HEK293 (cell line): Measurements from ENCODE around the gene KCNQ1.
A peak's percentile ranks its signal among the peaks of the same experiment; 100 is the strongest.

Source experiments
- CTCF ChIA-PET: fragments of 350-600 bp; formaldehyde crosslinking; extraction: SDS; loops from one replicate; lab custom pipeline; 2021; ENCODE audit warnings: antibody characterized with exemption; lab: Yijun Ruan, JAX
- POLR2A ChIA-PET: fragments of 300-600 bp; formaldehyde crosslinking; extraction: SDS; loops from one replicate; lab custom pipeline; 2020; ENCODE audit warnings: antibody characterized with exemption, inconsistent platforms; lab: Yijun Ruan, JAX
- H3K27ac ChIP-seq: fragments of 200-500 bp; sonication (Bioruptor generic); 2 replicates; pipeline ENCODE4 v1.5.1; 2014; ENCODE audit warnings: low read depth, low read length, control low read depth, inconsistent platforms; ENCODE audit errors: extremely low read depth
- H3K36me3 ChIP-seq, 2 experiments: fragments of 200-500 bp in 1 of 2; sonication (Bioruptor generic) in 1 of 2; 1 replicate in 1 of 2; 2 replicates in 1 of 2; pipeline ENCODE4 v1.5.1; 2014 to 2017; ENCODE audit warnings: inconsistent platforms in 2 of 2, low read length in 2 of 2; ENCODE audit not compliant: control insufficient read depth in 2 of 2, insufficient read depth in 1 of 2
- H3K4me1 ChIP-seq: fragments of 200-500 bp; sonication (Bioruptor generic); 2 replicates; pipeline ENCODE4 v1.5.1; 2014; ENCODE audit warnings: mild to moderate bottlenecking, low read length, inconsistent platforms; ENCODE audit not compliant: control insufficient read depth, insufficient read depth
- H3K4me3 ChIP-seq: 2 replicates; pipeline ENCODE4 v1.5.1; 2011; ENCODE audit warnings: low read depth, mild to moderate bottlenecking, control low read depth, low read length, moderate library complexity
- H3K9me3 ChIP-seq: fragments of 200-500 bp; sonication (Bioruptor generic); 2 replicates; pipeline ENCODE4 v1.5.1; 2014; ENCODE audit warnings: low read depth, low read length, inconsistent platforms; ENCODE audit not compliant: control insufficient read depth, insufficient read depth
- EGR2 ChIP-seq: fragments of 450-650 bp; formaldehyde crosslinking; IDR thresholded peaks from 2 replicates; pipeline ENCODE4 v1.5.1; 2016; ENCODE audit warnings: low read depth, missing biosample characterization, missing genetic modification characterization
- GLIS1 ChIP-seq: fragments of 450-650 bp; formaldehyde crosslinking; IDR thresholded peaks from 2 replicates; pipeline ENCODE4 v1.5.1; 2016; ENCODE audit warnings: missing biosample characterization, missing genetic modification characterization
- MYNN ChIP-seq: fragments of 450-650 bp; formaldehyde crosslinking; IDR thresholded peaks from 2 replicates; pipeline ENCODE4 v1.5.1; 2016; ENCODE audit warnings: missing biosample characterization, missing genetic modification characterization, borderline replicate concordance
- PRDM1 ChIP-seq: fragments of 450-650 bp; formaldehyde crosslinking; IDR thresholded peaks from 2 replicates; pipeline ENCODE4; 2016; ENCODE audit warnings: missing biosample characterization, missing genetic modification characterization
- SP3 ChIP-seq: fragments of 450-650 bp; formaldehyde crosslinking; IDR thresholded peaks from 2 replicates; pipeline ENCODE4 v1.5.1; 2016; ENCODE audit warnings: missing biosample characterization, missing genetic modification characterization
- ZBTB21 ChIP-seq: fragments of 450-650 bp; formaldehyde crosslinking; IDR thresholded peaks from 2 replicates; pipeline ENCODE4 v1.5.1; 2017; ENCODE audit warnings: missing biosample characterization, missing genetic modification characterization
- ZIC2 ChIP-seq: fragments of 450-650 bp; formaldehyde crosslinking; IDR thresholded peaks from 2 replicates; pipeline ENCODE4 v1.5.1; 2016; ENCODE audit warnings: missing biosample characterization, missing genetic modification characterization
- ZNF274 ChIP-seq, 2 experiments: fragments of 200-500 bp in 1 of 2; fragments of 450-650 bp in 1 of 2; sonication (Bioruptor generic) in 1 of 2; formaldehyde crosslinking in 1 of 2; IDR thresholded peaks; 2 replicates each; pipeline versions ENCODE4 v1.5.1 to v1.6.1; 2014 to 2016; ENCODE audit warnings: borderline replicate concordance in 1 of 2, inconsistent platforms in 1 of 2, low read length in 1 of 2, missing biosample characterization in 1 of 2, missing genetic modification characterization in 1 of 2
- ZNF311 ChIP-seq: fragments of 450-650 bp; formaldehyde crosslinking; IDR thresholded peaks from 2 replicates; pipeline ENCODE4 v1.5.1; 2017; ENCODE audit warnings: missing biosample characterization, missing genetic modification characterization, borderline replicate concordance
- ZNF654 ChIP-seq: fragments of 450-650 bp; formaldehyde crosslinking; IDR thresholded peaks from 2 replicates; pipeline ENCODE4 v1.5.1; 2016; ENCODE audit warnings: low read depth, missing biosample characterization, missing genetic modification characterization
- ZNF660 ChIP-seq: fragments of 450-650 bp; IDR thresholded peaks from 2 replicates; pipeline ENCODE4 v1.5.1; 2018; ENCODE audit warnings: missing biosample characterization, mild to moderate bottlenecking, missing genetic modification characterization
- ZNF776 ChIP-seq: fragments of 450-650 bp; formaldehyde crosslinking; IDR thresholded peaks from 2 replicates; pipeline ENCODE4 v1.5.0; 2017; ENCODE audit warnings: missing biosample characterization, missing genetic modification characterization, borderline replicate concordance
- ZNF837 ChIP-seq: fragments of 450-650 bp; formaldehyde crosslinking; IDR thresholded peaks from 2 replicates; pipeline ENCODE4 v1.5.1; 2016; ENCODE audit warnings: missing biosample characterization, missing genetic modification characterization
- TF ChIP-seq, protein P1 (sequence below): fragments of 450-650 bp; formaldehyde crosslinking; IDR thresholded peaks from 2 replicates; pipeline ENCODE4 v1.5.1; 2016; ENCODE audit warnings: missing biosample characterization, missing genetic modification characterization
- TF ChIP-seq, protein P2 (sequence below): fragments of 450-650 bp; IDR thresholded peaks from 2 replicates; pipeline ENCODE4 v1.5.1; 2018; ENCODE audit warnings: missing biosample characterization, mild to moderate bottlenecking, missing genetic modification characterization
- TF ChIP-seq, protein P3 (sequence below): fragments of 450-650 bp; formaldehyde crosslinking; IDR thresholded peaks from 2 replicates; pipeline ENCODE4 v1.5.1; 2016; ENCODE audit warnings: missing biosample characterization, missing genetic modification characterization
- TF ChIP-seq, protein P4 (sequence below): fragments of 450-650 bp; formaldehyde crosslinking; IDR thresholded peaks from 2 replicates; pipeline ENCODE4 v1.5.1; 2016; ENCODE audit warnings: missing biosample characterization, missing genetic modification characterization
- TF ChIP-seq, protein P5 (sequence below): fragments of 450-650 bp; formaldehyde crosslinking; conservative IDR thresholded peaks from 2 replicates; pipeline ENCODE4 v1.5.1; 2016; ENCODE audit warnings: low read depth, missing biosample characterization, missing genetic modification characterization

The KCNQ1 gene

DNA sequence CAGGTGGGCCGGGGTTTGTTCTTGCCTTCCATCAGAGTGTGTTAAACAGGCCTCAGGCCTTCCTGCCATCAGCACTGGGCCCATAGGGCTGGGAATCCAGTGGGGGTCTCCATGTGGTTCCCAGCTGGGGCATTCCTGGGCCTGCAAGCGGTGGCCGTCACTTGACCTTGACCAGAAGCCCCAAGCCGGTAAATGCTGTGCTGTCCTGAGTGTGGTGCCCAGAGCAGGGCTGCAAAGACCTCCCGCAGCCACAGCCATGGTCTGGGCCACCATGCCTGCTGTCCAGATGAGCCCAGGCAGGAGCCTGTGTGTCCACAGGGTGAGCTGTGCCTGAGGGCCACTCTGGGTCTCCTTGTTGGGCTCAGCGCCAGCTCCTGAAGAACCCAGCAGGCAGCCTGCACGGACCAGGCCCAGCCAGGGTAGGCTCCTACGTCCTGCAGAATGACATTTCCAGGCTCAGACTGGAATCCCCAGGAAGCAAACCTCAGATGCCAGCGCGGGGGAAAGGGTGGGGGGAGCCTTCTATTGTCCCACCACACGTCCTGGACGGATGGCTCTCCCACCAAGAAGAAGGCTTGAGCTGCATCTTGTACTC lies 137.6 kb downstream of the KCNQ1 start (continued):
- TF ChIP-seq, protein P1, sequence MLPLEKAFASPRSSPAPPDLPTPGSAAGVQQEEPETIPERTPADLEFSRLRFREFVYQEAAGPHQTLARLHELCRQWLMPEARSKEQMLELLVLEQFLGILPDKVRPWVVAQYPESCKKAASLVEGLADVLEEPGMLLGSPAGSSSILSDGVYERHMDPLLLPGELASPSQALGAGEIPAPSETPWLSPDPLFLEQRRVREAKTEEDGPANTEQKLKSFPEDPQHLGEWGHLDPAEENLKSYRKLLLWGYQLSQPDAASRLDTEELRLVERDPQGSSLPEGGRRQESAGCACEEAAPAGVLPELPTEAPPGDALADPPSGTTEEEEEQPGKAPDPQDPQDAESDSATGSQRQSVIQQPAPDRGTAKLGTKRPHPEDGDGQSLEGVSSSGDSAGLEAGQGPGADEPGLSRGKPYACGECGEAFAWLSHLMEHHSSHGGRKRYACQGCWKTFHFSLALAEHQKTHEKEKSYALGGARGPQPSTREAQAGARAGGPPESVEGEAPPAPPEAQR (tag by site-specific recombination), result no peak
- no peak for TF ChIP-seq PRDM1
- TF ChIP-seq, protein P2, sequence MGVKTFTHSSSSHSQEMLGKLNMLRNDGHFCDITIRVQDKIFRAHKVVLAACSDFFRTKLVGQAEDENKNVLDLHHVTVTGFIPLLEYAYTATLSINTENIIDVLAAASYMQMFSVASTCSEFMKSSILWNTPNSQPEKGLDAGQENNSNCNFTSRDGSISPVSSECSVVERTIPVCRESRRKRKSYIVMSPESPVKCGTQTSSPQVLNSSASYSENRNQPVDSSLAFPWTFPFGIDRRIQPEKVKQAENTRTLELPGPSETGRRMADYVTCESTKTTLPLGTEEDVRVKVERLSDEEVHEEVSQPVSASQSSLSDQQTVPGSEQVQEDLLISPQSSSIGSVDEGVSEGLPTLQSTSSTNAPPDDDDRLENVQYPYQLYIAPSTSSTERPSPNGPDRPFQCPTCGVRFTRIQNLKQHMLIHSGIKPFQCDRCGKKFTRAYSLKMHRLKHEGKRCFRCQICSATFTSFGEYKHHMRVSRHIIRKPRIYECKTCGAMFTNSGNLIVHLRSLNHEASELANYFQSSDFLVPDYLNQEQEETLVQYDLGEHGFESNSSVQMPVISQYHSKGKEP, result no peak
- TF ChIP-seq, all 188 proteins: peak for 0

DNA sequence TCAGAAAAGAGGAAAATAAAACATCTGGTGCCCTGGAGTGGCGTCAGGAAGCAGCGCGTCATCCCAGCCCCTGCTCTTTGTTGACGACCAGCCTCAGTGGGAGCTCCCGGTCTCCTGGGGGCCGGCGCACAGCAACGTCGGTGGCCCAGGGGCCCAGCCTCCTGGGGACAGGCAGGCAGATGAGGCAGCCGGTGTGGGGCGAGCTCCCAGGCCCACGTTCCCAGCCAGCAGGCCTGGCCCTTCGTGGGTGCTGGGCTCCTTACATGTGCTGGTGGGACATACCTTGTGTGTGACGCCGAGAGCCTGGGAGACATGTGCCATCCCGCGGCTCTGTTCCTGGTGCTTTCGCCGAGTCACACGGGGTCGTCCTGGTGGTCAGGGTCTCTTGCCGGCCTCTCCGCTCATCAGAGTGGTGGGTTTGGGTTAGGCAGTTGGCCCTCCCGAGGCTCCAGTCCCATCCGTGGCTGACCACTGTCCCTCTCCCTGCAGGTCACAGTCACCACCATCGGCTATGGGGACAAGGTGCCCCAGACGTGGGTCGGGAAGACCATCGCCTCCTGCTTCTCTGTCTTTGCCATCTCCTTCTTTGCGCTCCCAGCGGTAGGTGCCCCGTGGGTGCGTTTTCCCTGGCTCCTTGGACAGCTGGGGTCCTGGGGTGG lies 138.3 kb downstream of the KCNQ1 start:
- peak; percentile 75 for TF ChIP-seq ZIC2 (tag by site-specific recombination)
- TF ChIP-seq, protein P3, sequence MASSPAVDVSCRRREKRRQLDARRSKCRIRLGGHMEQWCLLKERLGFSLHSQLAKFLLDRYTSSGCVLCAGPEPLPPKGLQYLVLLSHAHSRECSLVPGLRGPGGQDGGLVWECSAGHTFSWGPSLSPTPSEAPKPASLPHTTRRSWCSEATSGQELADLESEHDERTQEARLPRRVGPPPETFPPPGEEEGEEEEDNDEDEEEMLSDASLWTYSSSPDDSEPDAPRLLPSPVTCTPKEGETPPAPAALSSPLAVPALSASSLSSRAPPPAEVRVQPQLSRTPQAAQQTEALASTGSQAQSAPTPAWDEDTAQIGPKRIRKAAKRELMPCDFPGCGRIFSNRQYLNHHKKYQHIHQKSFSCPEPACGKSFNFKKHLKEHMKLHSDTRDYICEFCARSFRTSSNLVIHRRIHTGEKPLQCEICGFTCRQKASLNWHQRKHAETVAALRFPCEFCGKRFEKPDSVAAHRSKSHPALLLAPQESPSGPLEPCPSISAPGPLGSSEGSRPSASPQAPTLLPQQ (tag by site-specific recombination), result no peak
- no peak for TF ChIP-seq ZNF311 (tag by site-specific recombination)
- peak; percentile 37; the same call in 1 of the 2 replicates for TF ChIP-seq GLIS1
- TF ChIP-seq ZNF274 (IDR thresholded peaks at IDR 0.05; ENCODE audit: low read length), result no peak
- TF ChIP-seq ZNF274 (tag by site-specific recombination; IDR thresholded peaks at IDR 0.05; ENCODE audit: borderline replicate concordance), result no peak
- no peak for TF ChIP-seq ZNF654 (tag by site-specific recombination)
- no peaks in the 10 kb centered on the region for H3K4me1 ChIP-seq
- H3K36me3 ChIP-seq, result no peaks in the 10 kb centered on the region
- CTCF ChIA-PET, result no interaction called here
- no peak overlapping the region for H3K27ac ChIP-seq
- H3K9me3 ChIP-seq, result no peaks in the 10 kb centered on the region
- H3K4me3 ChIP-seq, result no peak overlapping the region
- POLR2A ChIA-PET, result no interaction called here

DNA sequence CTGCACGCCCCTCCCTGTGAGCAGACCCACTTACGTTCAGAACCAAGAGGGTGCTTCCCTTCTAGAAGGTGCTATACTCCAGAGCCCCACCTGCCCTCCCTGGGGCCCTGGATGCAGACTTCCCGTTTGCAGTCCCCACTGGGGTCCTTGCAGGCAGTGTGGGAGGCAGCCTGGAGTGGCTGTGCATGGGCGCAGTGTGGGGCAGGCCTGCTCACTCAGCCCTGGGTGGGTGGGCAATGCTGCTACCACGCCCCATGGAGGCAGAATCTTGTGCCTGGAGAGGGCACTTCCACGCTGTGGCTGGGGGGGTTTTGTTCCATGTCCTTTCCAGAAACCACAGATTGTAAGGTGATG lies 138.8 kb downstream of the KCNQ1 start:
- ChIA-PET POLR2A (no interaction called here), CTCF (no interaction called here)
- Histone ChIP-seq H3K27ac (no peak overlapping the region), H3K4me1 (no peaks in the 10 kb centered on the region), H3K9me3 (no peaks in the 10 kb centered on the region), H3K4me3 (no peak overlapping the region), H3K36me3 (no peaks in the 10 kb centered on the region)
- TF ChIP-seq ZBTB21 (tag by site-specific recombination), result no peak
- TF ChIP-seq SP3 (tag by site-specific recombination), result no peak
- TF ChIP-seq, protein P4, sequence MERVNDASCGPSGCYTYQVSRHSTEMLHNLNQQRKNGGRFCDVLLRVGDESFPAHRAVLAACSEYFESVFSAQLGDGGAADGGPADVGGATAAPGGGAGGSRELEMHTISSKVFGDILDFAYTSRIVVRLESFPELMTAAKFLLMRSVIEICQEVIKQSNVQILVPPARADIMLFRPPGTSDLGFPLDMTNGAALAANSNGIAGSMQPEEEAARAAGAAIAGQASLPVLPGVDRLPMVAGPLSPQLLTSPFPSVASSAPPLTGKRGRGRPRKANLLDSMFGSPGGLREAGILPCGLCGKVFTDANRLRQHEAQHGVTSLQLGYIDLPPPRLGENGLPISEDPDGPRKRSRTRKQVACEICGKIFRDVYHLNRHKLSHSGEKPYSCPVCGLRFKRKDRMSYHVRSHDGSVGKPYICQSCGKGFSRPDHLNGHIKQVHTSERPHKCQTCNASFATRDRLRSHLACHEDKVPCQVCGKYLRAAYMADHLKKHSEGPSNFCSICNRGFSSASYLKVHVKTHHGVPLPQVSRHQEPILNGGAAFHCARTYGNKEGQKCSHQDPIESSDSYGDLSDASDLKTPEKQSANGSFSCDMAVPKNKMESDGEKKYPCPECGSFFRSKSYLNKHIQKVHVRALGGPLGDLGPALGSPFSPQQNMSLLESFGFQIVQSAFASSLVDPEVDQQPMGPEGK, result no peak
- 0 out of 2 replicates have a peak, but pooled peaks have one; percentile 6 for TF ChIP-seq EGR2 (tag by site-specific recombination)
- no peak for TF ChIP-seq ZNF776 (tag by site-specific recombination)
- TF ChIP-seq ZNF837 (tag by site-specific recombination), result no peak
- no peak for TF ChIP-seq ZNF660 (tag by site-specific recombination)
- TF ChIP-seq, protein P5, sequence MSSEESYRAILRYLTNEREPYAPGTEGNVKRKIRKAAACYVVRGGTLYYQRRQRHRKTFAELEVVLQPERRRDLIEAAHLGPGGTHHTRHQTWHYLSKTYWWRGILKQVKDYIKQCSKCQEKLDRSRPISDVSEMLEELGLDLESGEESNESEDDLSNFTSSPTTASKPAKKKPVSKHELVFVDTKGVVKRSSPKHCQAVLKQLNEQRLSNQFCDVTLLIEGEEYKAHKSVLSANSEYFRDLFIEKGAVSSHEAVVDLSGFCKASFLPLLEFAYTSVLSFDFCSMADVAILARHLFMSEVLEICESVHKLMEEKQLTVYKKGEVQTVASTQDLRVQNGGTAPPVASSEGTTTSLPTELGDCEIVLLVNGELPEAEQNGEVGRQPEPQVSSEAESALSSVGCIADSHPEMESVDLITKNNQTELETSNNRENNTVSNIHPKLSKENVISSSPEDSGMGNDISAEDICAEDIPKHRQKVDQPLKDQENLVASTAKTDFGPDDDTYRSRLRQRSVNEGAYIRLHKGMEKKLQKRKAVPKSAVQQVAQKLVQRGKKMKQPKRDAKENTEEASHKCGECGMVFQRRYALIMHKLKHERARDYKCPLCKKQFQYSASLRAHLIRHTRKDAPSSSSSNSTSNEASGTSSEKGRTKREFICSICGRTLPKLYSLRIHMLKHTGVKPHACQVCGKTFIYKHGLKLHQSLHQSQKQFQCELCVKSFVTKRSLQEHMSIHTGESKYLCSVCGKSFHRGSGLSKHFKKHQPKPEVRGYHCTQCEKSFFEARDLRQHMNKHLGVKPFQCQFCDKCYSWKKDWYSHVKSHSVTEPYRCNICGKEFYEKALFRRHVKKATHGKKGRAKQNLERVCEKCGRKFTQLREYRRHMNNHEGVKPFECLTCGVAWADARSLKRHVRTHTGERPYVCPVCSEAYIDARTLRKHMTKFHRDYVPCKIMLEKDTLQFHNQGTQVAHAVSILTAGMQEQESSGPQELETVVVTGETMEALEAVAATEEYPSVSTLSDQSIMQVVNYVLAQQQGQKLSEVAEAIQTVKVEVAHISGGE (tag by site-specific recombination), result no peak
- no peak for TF ChIP-seq MYNN (tag by site-specific recombination)
